Keratinocyte (primary cell): ENCODE measurements around the gene NINJ2.

ENCODE experiments used
- CTCF ChIP-seq, 3 experiments: IDR thresholded peaks in 1 of 3; conservative IDR thresholded peaks in 1 of 3; optimal IDR thresholded peaks in 1 of 3; 2 replicates in 2 of 3; 3 replicates in 1 of 3; pipeline versions ENCODE3 to v1.5.1; 2011; ENCODE audit warnings: low read length in 3 of 3, mild to moderate bottlenecking in 3 of 3, moderate library complexity in 2 of 3, control low read depth in 1 of 3, inconsistent platforms in 1 of 3; ENCODE audit not compliant: insufficient read depth in 2 of 3; ENCODE audit errors: extremely low read depth in 1 of 3
- EZH2 ChIP-seq: IDR thresholded peaks from one replicate; pipeline ENCODE4 v1.6.1; 2012; ENCODE audit warnings: inconsistent platforms, mild to moderate bottlenecking, low read length, moderate library complexity

- TF ChIP-seq EZH2 (no peak), CTCF (optimal IDR thresholded peaks at IDR 0.05 in 1 of 3, IDR thresholded peaks at IDR 0.05 in 1 of 3, conservative IDR thresholded peaks at IDR 0.05 in 1 of 3; ENCODE audit: extremely low read depth in 1 of 3, insufficient read depth in 2 of 3, low read length in 3 of 3) (no peak)
These were observed 109.3 kb downstream of the NINJ2 start for GRCh38 chr12:554001-554285.
